Fibroblast of lung (primary cell): ENCODE data around the gene ENDOD1.

Experiments
- EZH2 ChIP-seq: IDR thresholded peaks from 2 replicates; pipeline ENCODE4 v1.5.1; 2012; ENCODE audit warnings: low read length, control low read depth, mild to moderate bottlenecking; ENCODE audit errors: missing control alignments
- TF ChIP-seq, protein P1 (sequence below), 2 donors: IDR thresholded peaks in 1 of 2; conservative IDR thresholded peaks in 1 of 2; 1 replicate in 1 of 2; 2 replicates in 1 of 2; pipeline ENCODE4 v1.5.1; 2011 to 2012; ENCODE audit warnings: low read length in 2 of 2, control low read depth in 1 of 2, inconsistent platforms in 1 of 2, low read depth in 1 of 2, mild to moderate bottlenecking in 1 of 2

GRCh38 chr11:95156916-95157541 lies 67.4 kb downstream of the ENDOD1 start:
- no peak for TF ChIP-seq EZH2
- TF ChIP-seq, protein P1, sequence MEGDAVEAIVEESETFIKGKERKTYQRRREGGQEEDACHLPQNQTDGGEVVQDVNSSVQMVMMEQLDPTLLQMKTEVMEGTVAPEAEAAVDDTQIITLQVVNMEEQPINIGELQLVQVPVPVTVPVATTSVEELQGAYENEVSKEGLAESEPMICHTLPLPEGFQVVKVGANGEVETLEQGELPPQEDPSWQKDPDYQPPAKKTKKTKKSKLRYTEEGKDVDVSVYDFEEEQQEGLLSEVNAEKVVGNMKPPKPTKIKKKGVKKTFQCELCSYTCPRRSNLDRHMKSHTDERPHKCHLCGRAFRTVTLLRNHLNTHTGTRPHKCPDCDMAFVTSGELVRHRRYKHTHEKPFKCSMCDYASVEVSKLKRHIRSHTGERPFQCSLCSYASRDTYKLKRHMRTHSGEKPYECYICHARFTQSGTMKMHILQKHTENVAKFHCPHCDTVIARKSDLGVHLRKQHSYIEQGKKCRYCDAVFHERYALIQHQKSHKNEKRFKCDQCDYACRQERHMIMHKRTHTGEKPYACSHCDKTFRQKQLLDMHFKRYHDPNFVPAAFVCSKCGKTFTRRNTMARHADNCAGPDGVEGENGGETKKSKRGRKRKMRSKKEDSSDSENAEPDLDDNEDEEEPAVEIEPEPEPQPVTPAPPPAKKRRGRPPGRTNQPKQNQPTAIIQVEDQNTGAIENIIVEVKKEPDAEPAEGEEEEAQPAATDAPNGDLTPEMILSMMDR (conservative IDR thresholded peaks at IDR 0.05 in 1 of 2, IDR thresholded peaks at IDR 0.05 in 1 of 2; ENCODE audit: low read depth in 1 of 2, low read length in 2 of 2) = no peak
